ENCODE measurements around the gene SETD7.

DNA sequence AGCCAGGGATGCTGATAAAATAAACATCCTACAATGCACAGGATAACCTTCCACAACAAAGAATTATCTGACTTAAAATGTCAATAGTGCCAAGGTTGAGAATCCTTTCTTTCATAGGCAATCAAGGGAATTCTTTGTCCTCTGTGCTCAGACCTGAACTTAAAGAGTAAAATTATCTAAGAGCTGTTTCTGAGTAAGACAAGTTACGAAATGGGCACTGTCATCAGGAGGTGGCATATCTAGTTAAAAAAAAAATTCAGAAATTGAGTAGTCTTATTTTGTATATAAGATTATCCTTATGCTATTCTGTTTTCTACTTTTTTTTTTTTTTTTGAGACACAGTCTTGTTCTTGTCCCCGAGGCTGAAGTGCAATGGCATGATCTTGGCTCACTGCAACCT lies 105.4 kb downstream of the SETD7 start:
- TF ChIP-seq TAF1 (IDR thresholded peaks at IDR 0.05; ENCODE audit: borderline replicate concordance, insufficient read depth, low read length): no peak
- no peak for TF ChIP-seq FOXP2 (optimal IDR thresholded peaks at IDR 0.05; ENCODE audit: borderline replicate concordance, extremely low read depth, extremely low read length, insufficient read depth)
- no peak for TF ChIP-seq POLR2AphosphoS5 (IDR thresholded peaks at IDR 0.05; ENCODE audit: low read depth, low read length)
- TF ChIP-seq, protein P1, sequence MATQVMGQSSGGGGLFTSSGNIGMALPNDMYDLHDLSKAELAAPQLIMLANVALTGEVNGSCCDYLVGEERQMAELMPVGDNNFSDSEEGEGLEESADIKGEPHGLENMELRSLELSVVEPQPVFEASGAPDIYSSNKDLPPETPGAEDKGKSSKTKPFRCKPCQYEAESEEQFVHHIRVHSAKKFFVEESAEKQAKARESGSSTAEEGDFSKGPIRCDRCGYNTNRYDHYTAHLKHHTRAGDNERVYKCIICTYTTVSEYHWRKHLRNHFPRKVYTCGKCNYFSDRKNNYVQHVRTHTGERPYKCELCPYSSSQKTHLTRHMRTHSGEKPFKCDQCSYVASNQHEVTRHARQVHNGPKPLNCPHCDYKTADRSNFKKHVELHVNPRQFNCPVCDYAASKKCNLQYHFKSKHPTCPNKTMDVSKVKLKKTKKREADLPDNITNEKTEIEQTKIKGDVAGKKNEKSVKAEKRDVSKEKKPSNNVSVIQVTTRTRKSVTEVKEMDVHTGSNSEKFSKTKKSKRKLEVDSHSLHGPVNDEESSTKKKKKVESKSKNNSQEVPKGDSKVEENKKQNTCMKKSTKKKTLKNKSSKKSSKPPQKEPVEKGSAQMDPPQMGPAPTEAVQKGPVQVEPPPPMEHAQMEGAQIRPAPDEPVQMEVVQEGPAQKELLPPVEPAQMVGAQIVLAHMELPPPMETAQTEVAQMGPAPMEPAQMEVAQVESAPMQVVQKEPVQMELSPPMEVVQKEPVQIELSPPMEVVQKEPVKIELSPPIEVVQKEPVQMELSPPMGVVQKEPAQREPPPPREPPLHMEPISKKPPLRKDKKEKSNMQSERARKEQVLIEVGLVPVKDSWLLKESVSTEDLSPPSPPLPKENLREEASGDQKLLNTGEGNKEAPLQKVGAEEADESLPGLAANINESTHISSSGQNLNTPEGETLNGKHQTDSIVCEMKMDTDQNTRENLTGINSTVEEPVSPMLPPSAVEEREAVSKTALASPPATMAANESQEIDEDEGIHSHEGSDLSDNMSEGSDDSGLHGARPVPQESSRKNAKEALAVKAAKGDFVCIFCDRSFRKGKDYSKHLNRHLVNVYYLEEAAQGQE (IDR thresholded peaks at IDR 0.05; ENCODE audit: insufficient read depth in 1 of 2, low read depth in 2 of 2, low read length in 2 of 2): no peak
- no peak for TF ChIP-seq SIN3A (IDR thresholded peaks at IDR 0.05; ENCODE audit: borderline replicate concordance, insufficient read depth, low read length)
